Natural killer cell (primary cell): Measurements from ENCODE around the gene MTNR1B. TPM values are rescaled to one million over a fixed set of nuclear protein-coding genes. Genes with fewer than 3 reads are reported as not detected.

Source experiments
- ATAC-seq, 3 donors: fragments of 150-1000 bp in 2 of 3; fragments of 200-7000 bp in 1 of 3; cut with Tn5 transposase; 1 replicate in 1 of 3; 2 replicates in 2 of 3; pipeline ENCODE4 v1.10.0; 2021; ENCODE audit warnings: mild to moderate bottlenecking in 2 of 3, moderate library complexity in 2 of 3
- DNase-seq, 2 donors: peaks; one replicate each; pipeline versions ENCODE4 v3.0.0 to v3.0.0-alpha.2; 2013 to 2021; ENCODE audit warnings: mixed read lengths in 1 of 2
- H3K27ac ChIP-seq: one replicate; pipeline ENCODE4 v1.5.1; 2013; ENCODE audit warnings: mild to moderate bottlenecking, low read length
- H3K27me3 ChIP-seq: one replicate; pipeline ENCODE4 v1.6.1; 2013; ENCODE audit warnings: low read length; ENCODE audit not compliant: control insufficient read depth, insufficient read depth
- H3K36me3 ChIP-seq: one replicate; pipeline ENCODE4 v1.6.1; 2013; ENCODE audit warnings: low read length; ENCODE audit not compliant: control insufficient read depth, insufficient read depth
- H3K4me1 ChIP-seq: one replicate; pipeline ENCODE4 v1.6.1; 2013; ENCODE audit warnings: low read length; ENCODE audit not compliant: control insufficient read depth, insufficient read depth
- H3K4me3 ChIP-seq: one replicate; pipeline ENCODE4 v1.5.1; 2013; ENCODE audit warnings: low read length
- H3K9me3 ChIP-seq: one replicate; pipeline ENCODE4 v1.6.1; 2013; ENCODE audit warnings: low read length; ENCODE audit not compliant: control insufficient read depth, insufficient read depth
- H3K27ac Mint-ChIP-seq, 2 donors: one replicate each; pipeline ENCODE4 v1.8.0; 2022; ENCODE audit warnings: mild to moderate bottlenecking in 2 of 2, mixed read lengths in 2 of 2, moderate library complexity in 1 of 2
- H3K27me3 Mint-ChIP-seq, 2 donors: one replicate each; pipeline ENCODE4 v1.8.0; 2022; ENCODE audit warnings: low read depth in 2 of 2, mixed read lengths in 2 of 2
- H3K36me3 Mint-ChIP-seq: one replicate; pipeline ENCODE4 v1.8.0; 2022; ENCODE audit warnings: mixed read lengths
- H3K4me1 Mint-ChIP-seq, 2 donors: one replicate each; pipeline ENCODE4 v1.8.0; 2022; ENCODE audit warnings: mixed read lengths in 2 of 2
- H3K4me3 Mint-ChIP-seq: one replicate; pipeline ENCODE4 v1.8.0; 2022; ENCODE audit warnings: mild to moderate bottlenecking, moderate library complexity, mixed read lengths
- H3K9me3 Mint-ChIP-seq, 2 donors: one replicate each; pipeline ENCODE4 v1.8.0; 2022; ENCODE audit warnings: mixed read lengths in 2 of 2
- WGBS: methylation state at CpG from one replicate; pipeline ENCODE4 v1.1.7; 2013; ENCODE audit warnings: missing lambda C conversion rate; ENCODE audit not compliant: insufficient coverage; 5-methylcytosine and 5-hydroxymethylcytosine counted together
- intact Hi-C: fragments of 100-400 bp; cut with micrococcal nuclease; formaldehyde crosslinking; loops from one replicate; pipeline ENCODE4 v1.14.2; 2022
- total RNA-seq, 4 donors: library from RNA; stranded (reverse); fragments of 120-200 nt in 1 of 4; gene quantifications; one replicate each; pipeline versions ENCODE4 v1.2.3 to v1.2.4, GENCODE V29; 2013 to 2022
- TF ChIP-seq, protein P1 (sequence below): fragments of 200-600 bp; IDR thresholded peaks from one replicate; pipeline ENCODE4 v1.8.0; 2022; ENCODE audit warnings: antibody characterized with exemption

The MTNR1B gene
- total RNA-seq, 3 donors from 2014 or later (not counting 1 experiment from before 2014, with no cell fraction given) = not detected

DNA sequence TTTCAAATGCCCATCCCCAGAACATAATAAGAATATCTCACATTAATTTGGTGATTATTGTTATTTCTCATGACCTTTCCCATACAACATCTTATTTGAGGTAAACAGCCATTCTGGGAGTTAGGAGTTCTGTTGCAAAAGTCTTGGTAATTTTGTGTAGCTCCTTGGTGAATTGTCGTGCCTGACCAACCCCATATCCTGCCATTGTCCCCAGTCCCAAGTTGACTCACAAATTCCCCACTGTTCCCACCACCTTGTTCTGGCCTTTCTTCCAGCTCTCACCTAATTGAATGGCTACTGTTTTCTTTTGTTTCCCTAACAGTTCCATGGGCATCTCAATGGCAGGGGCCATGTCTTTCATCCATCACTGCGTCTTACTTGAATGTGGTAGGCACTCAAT lies 8.0 kb downstream of the MTNR1B start:
- no peaks in the 10 kb centered on the region for H3K4me1 ChIP-seq
- Mint-ChIP-seq H3K27me3 (no peaks in the 10 kb centered on the region), H3K4me3 (no peak overlapping the region), H3K36me3 (no peaks in the 10 kb centered on the region), H3K27ac (no peak overlapping the region), H3K4me1 (no peaks in the 10 kb centered on the region), H3K9me3 (peaks cover 0 to 8% of the 10 kb centered on the region in 2 donors)
- no peak for DNase-seq
- ATAC-seq = no peak
- intact Hi-C loops = no loop called here
- TF ChIP-seq, protein P1, sequence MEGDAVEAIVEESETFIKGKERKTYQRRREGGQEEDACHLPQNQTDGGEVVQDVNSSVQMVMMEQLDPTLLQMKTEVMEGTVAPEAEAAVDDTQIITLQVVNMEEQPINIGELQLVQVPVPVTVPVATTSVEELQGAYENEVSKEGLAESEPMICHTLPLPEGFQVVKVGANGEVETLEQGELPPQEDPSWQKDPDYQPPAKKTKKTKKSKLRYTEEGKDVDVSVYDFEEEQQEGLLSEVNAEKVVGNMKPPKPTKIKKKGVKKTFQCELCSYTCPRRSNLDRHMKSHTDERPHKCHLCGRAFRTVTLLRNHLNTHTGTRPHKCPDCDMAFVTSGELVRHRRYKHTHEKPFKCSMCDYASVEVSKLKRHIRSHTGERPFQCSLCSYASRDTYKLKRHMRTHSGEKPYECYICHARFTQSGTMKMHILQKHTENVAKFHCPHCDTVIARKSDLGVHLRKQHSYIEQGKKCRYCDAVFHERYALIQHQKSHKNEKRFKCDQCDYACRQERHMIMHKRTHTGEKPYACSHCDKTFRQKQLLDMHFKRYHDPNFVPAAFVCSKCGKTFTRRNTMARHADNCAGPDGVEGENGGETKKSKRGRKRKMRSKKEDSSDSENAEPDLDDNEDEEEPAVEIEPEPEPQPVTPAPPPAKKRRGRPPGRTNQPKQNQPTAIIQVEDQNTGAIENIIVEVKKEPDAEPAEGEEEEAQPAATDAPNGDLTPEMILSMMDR = no peak
- H3K27me3 ChIP-seq = no peaks in the 10 kb centered on the region
- no peaks in the 10 kb centered on the region for H3K36me3 ChIP-seq
- H3K4me3 ChIP-seq = no peak overlapping the region
- no peak overlapping the region for H3K27ac ChIP-seq
- no peaks in the 10 kb centered on the region for H3K9me3 ChIP-seq
- 22% methylated on average over 1 of the region's 2 CpGs for WGBS

DNA sequence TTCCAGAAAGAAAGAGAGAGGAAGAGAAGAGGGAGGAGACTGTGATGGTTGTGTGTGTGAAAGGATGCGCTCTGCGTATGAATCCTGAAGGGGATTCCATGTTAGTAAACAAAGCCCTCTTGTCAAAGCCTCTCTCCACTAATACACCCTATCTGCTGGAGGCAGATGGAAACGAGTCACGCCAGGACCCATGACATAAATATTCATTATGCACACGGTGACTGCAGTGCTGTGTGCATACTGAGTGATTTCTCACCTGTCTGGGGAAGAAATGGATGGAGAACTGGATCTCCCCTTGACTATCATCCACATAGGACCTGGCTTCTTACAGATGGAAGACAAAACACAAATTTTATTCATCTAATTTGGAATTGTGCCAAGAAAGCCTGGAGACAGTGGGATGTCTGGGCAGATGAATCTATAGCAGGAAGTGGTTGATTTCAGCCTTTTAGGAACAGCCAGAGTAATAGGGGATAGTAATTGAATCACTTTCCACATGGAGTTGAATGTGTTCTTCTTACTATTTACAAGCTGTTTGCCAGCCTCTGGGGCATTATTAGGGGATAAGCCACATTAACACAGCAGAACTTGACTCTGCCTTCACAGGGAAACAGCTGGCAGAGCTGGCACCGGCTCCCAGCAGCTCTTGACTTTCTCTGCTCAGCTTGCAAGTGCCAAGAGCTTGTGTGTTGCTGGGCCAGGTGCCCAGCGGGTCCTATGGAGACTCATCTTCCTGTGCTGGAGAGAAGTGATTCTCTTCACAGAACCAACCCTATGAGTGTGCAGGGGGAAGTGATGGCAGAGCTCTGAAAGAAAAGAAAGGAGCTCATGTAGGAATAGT lies 9.0 kb downstream of the MTNR1B start:
- Mint-ChIP-seq H3K36me3 (no peaks in the 10 kb centered on the region), H3K27me3 (no peaks in the 10 kb centered on the region), H3K4me1 (no peaks in the 10 kb centered on the region), H3K9me3 (peaks cover 0 to 4% of the 10 kb centered on the region in 2 donors), H3K27ac (no peak overlapping the region), H3K4me3 (no peak overlapping the region)
- 79% methylated on average over 5 of the region's 7 CpGs for WGBS
- intact Hi-C loops = no loop called here
- ATAC-seq (no peak), DNase-seq (no peak)
- Histone ChIP-seq H3K9me3 (no peaks in the 10 kb centered on the region), H3K27ac (no peak overlapping the region), H3K4me1 (no peaks in the 10 kb centered on the region), H3K4me3 (no peak overlapping the region), H3K27me3 (no peaks in the 10 kb centered on the region), H3K36me3 (no peaks in the 10 kb centered on the region)
- TF ChIP-seq, protein P1 = no peak

DNA sequence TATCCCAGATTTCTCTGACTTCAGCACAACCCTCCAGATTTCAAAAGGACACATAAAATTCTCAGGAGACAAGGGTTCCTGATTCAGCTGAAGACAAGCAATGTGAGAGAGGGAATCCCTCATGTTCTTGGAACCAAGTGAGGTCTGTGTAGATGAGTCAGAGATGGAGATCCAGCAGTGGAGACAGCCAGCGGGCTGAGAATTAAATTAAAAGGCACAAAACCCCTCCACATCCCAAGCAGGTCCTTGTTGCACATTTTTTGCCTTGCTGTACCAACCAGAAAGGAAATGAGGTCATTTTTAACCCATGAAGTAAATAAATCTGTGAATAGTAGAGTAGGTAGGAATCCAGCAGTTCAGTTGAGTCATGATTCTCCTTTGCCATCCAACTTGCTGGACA lies 9.7 kb downstream of the MTNR1B start:
- no peak overlapping the region for H3K27ac ChIP-seq
- H3K36me3 ChIP-seq = no peaks in the 10 kb centered on the region
- no peaks in the 10 kb centered on the region for H3K9me3 ChIP-seq
- Mint-ChIP-seq H3K4me3 (no peak overlapping the region), H3K4me1 (no peaks in the 10 kb centered on the region), H3K36me3 (no peaks in the 10 kb centered on the region), H3K27ac (no peak overlapping the region), H3K27me3 (no peaks in the 10 kb centered on the region), H3K9me3 (peaks cover 0 to 4% of the 10 kb centered on the region in 2 donors)
- H3K4me3 ChIP-seq = no peak overlapping the region
- TF ChIP-seq, protein P1 = no peak
- intact Hi-C loops = no loop called here
- H3K4me1 ChIP-seq = no peaks in the 10 kb centered on the region
- ATAC-seq (no peak), DNase-seq (no peak)
- WGBS = 67% methylated on average over 1 of the region's 1 CpG
- H3K27me3 ChIP-seq = no peaks in the 10 kb centered on the region

DNA sequence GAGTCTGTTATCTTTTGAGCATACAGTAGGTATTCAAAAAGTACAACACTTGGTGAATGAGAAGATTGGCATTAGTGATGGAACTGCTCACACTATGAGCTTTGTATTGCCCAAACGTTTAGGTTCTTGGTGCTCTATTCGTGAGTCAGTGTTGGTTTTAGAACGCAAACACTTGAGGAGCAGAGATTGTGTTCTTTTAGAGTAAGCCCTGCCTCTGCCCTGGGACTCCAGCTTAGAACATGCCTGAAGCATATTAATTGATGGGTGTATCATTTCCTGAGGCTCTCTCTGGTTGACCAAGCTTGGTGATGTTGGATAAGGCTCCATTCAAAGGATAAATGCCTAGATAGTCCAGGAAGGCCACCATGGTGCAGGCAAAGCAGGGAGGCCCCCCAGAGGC lies 10.9 kb downstream of the MTNR1B start:
- intact Hi-C loops = no loop called here
- DNase-seq = no peak
- Mint-ChIP-seq H3K27ac (no peak overlapping the region), H3K27me3 (no peaks in the 10 kb centered on the region), H3K4me3 (no peak overlapping the region), H3K4me1 (no peaks in the 10 kb centered on the region), H3K9me3 (peaks cover 0 to 6% of the 10 kb centered on the region in 2 donors), H3K36me3 (no peaks in the 10 kb centered on the region)
- ATAC-seq = no peak
- 73% methylated on average over 3 of the region's 3 CpGs for WGBS
- Histone ChIP-seq H3K4me3 (no peak overlapping the region), H3K36me3 (no peaks in the 10 kb centered on the region), H3K27me3 (no peaks in the 10 kb centered on the region), H3K4me1 (no peaks in the 10 kb centered on the region), H3K9me3 (no peaks in the 10 kb centered on the region), H3K27ac (no peak overlapping the region)
- TF ChIP-seq, protein P1 = no peak
